ENCODE results near the gene LRRC4C. TPM values are rescaled to one million over a fixed set of nuclear protein-coding genes. Genes with fewer than 3 reads are reported as not detected.

The LRRC4C gene
- total and polyA plus RNA-seq, 12 donors, result 0.15 to 0.93 (median 0.40) TPM

GRCh38 chr11:40132912-40133311 is 1326.5 kb downstream of the LRRC4C start:
- H3K27ac ChIP-seq, result no peak overlapping the region
- no peak for DNase-seq
- peaks cover 0 to 4% (median 0%) of the 10 kb centered on the region in 7 donors for H3K27me3 ChIP-seq
- TF ChIP-seq, protein P1, sequence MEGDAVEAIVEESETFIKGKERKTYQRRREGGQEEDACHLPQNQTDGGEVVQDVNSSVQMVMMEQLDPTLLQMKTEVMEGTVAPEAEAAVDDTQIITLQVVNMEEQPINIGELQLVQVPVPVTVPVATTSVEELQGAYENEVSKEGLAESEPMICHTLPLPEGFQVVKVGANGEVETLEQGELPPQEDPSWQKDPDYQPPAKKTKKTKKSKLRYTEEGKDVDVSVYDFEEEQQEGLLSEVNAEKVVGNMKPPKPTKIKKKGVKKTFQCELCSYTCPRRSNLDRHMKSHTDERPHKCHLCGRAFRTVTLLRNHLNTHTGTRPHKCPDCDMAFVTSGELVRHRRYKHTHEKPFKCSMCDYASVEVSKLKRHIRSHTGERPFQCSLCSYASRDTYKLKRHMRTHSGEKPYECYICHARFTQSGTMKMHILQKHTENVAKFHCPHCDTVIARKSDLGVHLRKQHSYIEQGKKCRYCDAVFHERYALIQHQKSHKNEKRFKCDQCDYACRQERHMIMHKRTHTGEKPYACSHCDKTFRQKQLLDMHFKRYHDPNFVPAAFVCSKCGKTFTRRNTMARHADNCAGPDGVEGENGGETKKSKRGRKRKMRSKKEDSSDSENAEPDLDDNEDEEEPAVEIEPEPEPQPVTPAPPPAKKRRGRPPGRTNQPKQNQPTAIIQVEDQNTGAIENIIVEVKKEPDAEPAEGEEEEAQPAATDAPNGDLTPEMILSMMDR (IDR thresholded peaks at IDR 0.05), result no peak
- WGBS, 2 donors, result 65% methylated on average over 3 of the region's 3 CpGs
- no peak overlapping the region for H3K4me3 ChIP-seq
- no peaks in the 10 kb centered on the region for H3K4me1 ChIP-seq
- no peaks in the 10 kb centered on the region for H3K9me3 ChIP-seq
- ATAC-seq, result no peak
- no peaks in the 10 kb centered on the region for H3K36me3 ChIP-seq
- intact Hi-C loops (cut with DNase I), result no loop called here

- intact Hi-C loops (cut with DNase I), result no loop called here
- no peaks in the 10 kb centered on the region for H3K9me3 ChIP-seq
- no peaks in the 10 kb centered on the region for H3K4me1 ChIP-seq
- no peak for ATAC-seq
- no peak overlapping the region for H3K27ac ChIP-seq
- no peak for DNase-seq
- H3K36me3 ChIP-seq, result no peaks in the 10 kb centered on the region
- H3K4me3 ChIP-seq, result no peak overlapping the region
- WGBS, 2 donors, result 71 to 91% methylated on average over 1 of the region's 1 CpG
- peaks cover 0 to 4% (median 0%) of the 10 kb centered on the region in 7 donors for H3K27me3 ChIP-seq
- TF ChIP-seq, protein P1 (IDR thresholded peaks at IDR 0.05), result no peak
Measured at GRCh38 chr11:40130427-40130826, 1329.0 kb downstream of the LRRC4C start.

DNA sequence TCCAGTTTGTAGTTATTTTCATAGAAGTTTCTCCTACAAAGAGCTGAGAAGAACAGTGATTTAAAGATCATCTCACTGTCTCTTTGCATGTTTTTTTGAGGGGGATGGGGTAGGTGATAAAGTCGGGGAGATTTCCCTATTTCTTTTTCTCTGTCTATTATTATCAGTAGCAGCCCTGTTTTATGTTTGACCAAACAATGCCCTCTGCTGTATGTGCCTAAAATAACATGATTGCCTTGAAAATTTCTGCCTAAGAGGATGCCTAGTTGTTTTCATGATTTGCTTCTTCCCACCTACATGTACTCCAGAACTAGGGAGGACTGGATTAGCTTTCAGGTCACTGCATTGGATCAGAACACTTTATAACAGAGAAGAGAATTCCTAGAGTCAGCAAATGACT is 1330.2 kb downstream of the LRRC4C start:
- Histone ChIP-seq H3K4me1 (no peaks in the 10 kb centered on the region), H3K9me3 (peaks cover 0 to 4% (median 1%) of the 10 kb centered on the region in 11 donors), H3K27me3 (peaks cover 0 to 4% (median 0%) of the 10 kb centered on the region in 7 donors), H3K36me3 (no peaks in the 10 kb centered on the region), H3K4me3 (no peak overlapping the region), H3K27ac (no peak overlapping the region)
- intact Hi-C loops (cut with DNase I), result no loop called here
- 0% methylated on average over 1 of the region's 1 CpG for WGBS, 2 donors
- ATAC-seq, result no peak
- no peak for DNase-seq
- TF ChIP-seq, protein P1 (IDR thresholded peaks at IDR 0.05), result peak in 5 of 9 donors; percentile 9 to 28 (median 15)

DNA sequence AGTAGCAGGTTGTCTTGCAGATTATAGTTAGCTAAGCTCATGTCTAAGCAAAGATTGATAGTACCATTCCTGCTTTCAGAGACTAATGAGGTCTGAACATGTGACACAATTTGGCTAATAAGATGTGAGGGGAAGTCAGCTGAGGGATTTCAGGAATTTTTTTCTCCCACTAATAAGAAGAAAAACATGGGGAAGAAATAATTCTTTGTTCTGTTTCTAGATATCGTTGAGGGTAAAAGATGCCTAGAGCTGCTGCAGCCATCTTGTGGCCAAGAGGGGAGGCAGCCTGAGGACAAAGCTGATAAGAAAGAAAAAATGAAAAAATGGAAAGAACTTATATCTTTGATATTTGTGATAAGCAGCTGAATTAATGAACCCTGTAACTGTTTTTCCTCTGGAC is 1334.4 kb downstream of the LRRC4C start:
- Histone ChIP-seq H3K36me3 (no peaks in the 10 kb centered on the region), H3K27me3 (no peaks in the 10 kb centered on the region), H3K9me3 (peaks cover 0 to 18% (median 11%) of the 10 kb centered on the region in 11 donors), H3K4me3 (no peak overlapping the region), H3K4me1 (no peaks in the 10 kb centered on the region), H3K27ac (no peak overlapping the region)
- intact Hi-C loops (cut with DNase I), result no loop called here
- TF ChIP-seq, protein P1 (IDR thresholded peaks at IDR 0.05), result peak in 1 of 9 donors; percentile 18
- WGBS, 2 donors, result 45 to 71% methylated on average over 1 of the region's 1 CpG
- DNase-seq, result no peak
- no peak for ATAC-seq
